Subcutaneous adipose tissue (tissue), 4 donors: ENCODE data around the gene SNRNP25. TPM values are rescaled to one million over a fixed set of nuclear protein-coding genes. Genes with fewer than 3 reads are reported as not detected.

Experiments
- CTCF ChIP-seq: fragments of 450-650 bp; IDR thresholded peaks from one replicate; pipeline ENCODE4 v1.5.1; 2016; ENCODE audit warnings: low read depth, mild to moderate bottlenecking, control low read depth, antibody characterized with exemption, moderate library complexity
- total RNA-seq, 4 donors: library from RNA; depleted of rRNA; stranded (reverse); fragments of >200 nt; gene quantifications; one replicate each; pipeline ENCODE4 v1.1.0, GENCODE V29; 2016

SNRNP25 gene
- total RNA-seq, 4 donors from 2014 or later: 12.8 to 21.9 (median 15.2) TPM

GRCh38 chr16:62283-62967, 8.8 kb downstream of the SNRNP25 start:
- no peak for TF ChIP-seq CTCF

- TF ChIP-seq CTCF: no peak
Measured at GRCh38 chr16:62968-63391, 9.4 kb downstream of the SNRNP25 start.

GRCh38 chr16:63466-63865, 9.8 kb downstream of the SNRNP25 start:
- no peak for TF ChIP-seq CTCF

- no peak for TF ChIP-seq CTCF
Measured at GRCh38 chr16:63998-64913, 10.6 kb downstream of the SNRNP25 start.

GRCh38 chr16:64914-65255, 11.3 kb downstream of the SNRNP25 start:
- no peak for TF ChIP-seq CTCF

- TF ChIP-seq CTCF: no peak
Measured at GRCh38 chr16:65745-66144, 12.1 kb downstream of the SNRNP25 start.
